SIG-M5 (cell line): ENCODE results near the gene SRSF8.

ENCODE experiments used
- DNase-seq: peaks from one replicate; lab custom pipeline; 2025; lab: John Stamatoyannopoulos, UW

The SRSF8 gene

DNA sequence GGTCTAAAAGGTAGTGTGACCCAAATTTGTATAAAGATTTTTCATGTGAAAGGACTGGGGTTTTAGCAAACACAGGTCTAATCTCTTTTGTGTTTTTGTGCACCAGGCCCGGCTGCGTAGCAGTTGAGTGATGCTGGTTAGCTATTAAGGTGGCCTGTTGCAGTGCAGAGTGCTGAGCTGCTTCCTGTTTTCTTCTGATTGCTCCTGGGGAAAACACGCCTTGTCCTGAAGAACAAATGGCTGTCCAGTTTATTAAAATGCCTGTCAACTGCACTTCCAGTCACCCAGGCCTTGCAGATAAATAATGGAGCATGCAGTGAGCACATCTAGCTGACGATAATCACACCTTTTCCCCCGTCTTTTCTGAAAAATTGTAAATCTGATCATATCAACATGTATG is 1.8 kb downstream of the SRSF8 start:
- peak; percentile 94 for DNase-seq

DNA sequence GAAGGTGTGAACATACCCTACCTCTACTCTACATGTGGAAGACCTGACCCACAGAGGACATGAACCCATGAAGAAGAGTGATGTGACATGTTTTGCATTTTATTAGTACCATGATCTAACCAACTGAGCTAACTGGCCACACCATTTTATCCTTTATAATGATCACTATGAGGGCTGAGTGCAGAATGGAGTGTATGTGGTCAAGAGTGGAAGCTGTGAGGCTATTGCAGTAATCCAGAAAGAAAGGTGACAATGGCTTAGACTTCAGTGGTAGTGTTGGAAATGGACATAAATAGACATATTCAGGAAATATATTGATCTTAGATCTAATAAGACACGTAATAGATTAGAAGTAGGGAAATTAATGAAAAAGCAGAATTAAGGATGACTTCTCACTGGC is 3.8 kb downstream of the SRSF8 start:
- DNase-seq = no peak

DNA sequence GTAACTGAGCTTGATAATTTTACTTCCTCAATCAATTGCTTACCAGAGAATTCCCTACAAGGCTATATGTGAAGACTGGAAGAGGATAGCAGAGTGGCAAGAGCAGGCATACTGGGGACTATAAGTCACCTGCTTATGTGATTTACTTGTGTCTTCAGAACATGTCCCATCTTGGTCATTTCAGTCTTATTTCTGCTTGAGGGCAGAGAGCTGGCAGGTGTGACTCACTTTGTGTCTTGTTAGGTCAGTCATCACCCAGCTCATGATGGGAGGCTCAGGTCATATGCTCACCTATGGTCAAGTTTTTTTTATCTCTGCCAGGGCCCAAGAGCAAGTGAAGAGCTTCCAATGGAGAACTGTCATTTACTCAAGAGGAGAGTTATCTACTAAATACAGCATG is 6.2 kb downstream of the SRSF8 start:
- DNase-seq = no peak

DNA sequence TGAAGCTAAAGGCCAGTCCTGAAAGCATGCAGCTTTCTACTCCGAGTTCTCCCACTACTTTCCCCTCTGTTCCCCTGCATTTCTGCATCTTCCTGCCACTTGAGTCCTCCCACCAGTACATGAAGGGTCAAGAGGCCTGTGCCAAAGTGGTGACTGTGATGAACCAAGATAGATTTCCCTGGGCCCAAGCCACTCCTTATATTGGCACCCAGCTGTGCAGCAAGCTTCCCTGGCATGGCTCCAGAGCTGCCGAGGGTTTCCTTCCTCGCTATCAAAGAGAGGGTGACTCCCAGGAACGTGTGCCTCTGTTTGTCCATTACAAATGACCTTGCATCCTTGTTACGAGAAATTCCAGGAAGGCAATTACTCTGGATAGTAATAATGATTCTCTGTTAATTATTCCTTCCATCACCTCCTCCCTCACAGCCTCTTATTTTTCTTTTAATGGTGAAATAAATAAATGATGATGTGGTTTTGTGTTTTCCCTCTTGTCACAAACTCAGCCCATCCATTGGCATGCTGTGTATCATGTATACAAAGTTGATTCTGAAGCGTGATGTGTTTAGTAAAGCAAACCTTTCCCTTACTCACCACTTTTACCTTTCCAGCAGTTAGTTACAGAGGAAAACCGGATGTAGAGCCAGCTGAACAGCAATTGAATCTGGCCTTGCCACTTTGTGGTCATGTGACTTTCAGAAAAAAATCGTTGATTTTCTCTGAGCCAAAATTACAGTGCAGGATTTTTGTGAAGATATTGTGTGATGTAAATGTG is 8.3 kb downstream of the SRSF8 start:
- no peak for DNase-seq

DNA sequence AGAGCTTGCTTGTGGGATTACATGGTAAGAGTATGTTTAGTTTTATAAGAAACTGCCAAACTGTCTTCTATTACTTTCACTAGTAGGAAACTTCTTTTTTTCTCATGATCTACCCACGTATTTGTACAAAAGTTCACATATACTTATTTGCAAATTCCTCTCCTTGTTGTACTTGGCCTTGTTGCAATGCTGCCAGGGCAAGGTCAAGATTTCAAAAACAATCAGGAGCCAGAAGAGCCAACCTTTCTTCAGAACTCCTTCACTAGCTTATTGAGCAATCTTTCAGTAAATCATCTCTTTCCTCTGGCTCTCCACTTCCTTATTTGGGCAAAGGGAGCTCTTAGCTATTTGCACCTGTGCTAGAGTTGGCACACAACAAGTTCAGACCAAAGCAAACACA is 9.7 kb downstream of the SRSF8 start:
- DNase-seq = no peak

DNA sequence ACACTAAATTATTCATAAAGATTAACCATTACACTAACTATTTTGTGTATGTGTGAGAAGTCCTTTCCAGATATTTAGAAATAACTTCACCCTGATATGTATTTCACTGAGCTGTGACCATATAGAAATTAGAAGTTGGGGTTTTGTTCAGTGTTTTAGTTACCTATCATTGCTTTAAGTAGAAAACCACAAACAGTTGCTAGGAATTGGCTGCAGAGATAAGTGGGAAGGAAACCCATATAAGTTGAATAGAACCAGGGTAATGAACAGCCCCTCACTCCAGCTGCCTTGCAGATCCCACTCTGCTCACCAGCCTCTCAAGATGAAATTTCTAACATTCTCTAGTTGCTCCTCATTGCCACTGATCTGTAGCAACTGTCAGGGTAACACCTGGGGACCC is 10.3 kb downstream of the SRSF8 start:
- no peak for DNase-seq

DNA sequence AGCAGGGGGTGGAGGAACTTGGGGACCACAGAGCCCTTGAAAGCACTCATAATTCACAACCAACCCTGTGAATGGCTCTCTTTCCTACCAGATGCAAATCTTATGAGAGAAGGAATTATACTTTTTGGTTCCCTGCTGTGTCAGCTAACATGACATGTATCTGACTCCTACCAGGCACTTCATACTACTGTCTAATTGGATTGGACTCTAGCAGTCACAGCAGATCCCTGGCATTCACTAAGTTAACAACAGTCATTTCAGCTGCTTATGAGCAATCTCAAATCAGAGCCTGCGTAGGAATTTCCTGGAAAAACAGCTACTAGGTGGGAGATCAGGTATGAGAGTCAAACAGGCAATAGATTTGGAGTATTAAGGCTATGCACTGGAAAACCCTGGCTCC is 11.8 kb downstream of the SRSF8 start:
- DNase-seq = no peak

DNA sequence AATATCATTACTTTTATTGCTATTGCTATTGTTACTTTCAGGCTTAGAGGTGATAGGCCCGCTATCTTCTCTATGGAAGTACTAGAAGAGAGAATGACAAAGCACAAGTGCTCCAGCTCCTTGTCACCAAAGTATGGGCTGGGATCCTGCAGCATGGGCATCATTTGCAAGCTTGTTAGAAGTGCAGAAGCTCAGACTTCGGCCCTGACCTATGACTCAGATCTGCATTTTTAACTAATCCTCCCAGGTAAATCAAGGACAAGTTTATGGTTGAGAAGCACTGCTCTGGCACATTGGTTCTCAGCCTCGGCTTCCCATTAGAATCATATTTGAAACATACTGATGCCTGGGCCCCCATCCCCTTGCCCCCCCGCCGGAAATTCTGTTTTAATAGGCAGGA is 14.3 kb downstream of the SRSF8 start:
- DNase-seq = no peak

DNA sequence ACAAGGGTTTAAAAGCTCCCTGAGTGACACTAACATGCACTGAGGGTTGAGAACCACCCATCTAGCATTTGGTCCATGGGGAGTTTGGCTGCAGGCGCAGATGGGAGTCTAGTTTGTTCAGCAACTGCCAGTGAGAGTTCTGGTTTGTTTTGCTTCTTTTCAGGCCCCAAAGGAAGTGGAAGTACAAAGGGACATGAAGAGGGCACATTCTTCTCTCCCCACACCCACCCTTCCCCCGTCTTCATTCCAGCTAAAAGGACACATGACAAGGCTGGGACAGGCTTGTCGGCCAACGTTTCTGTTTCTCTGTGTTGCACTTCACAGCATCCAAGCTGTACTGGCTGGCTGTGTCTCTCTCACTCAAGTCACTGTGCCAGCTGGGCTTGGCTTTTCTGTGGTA is 14.7 kb downstream of the SRSF8 start:
- no peak for DNase-seq

DNA sequence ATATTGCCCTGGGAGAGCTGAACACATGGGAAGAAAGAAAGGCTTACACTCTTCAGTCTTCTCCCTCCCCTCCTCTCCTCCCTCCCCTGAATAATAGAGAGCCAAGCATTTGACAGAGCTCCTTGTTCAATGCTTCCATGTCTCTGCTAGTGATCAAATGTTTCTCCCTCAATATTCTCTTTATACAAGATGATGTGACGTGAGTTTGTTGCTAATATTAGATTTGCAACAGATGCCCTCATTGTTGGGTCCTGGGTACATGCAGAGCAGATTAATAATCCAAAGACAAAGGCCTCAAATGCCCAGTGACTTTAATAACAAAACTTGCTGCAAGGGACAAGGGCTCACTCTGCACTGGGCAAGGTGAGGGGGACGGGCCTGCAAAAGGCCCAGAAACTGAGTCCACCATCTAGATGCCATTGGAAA is 15.9 kb downstream of the SRSF8 start:
- no peak for DNase-seq

DNA sequence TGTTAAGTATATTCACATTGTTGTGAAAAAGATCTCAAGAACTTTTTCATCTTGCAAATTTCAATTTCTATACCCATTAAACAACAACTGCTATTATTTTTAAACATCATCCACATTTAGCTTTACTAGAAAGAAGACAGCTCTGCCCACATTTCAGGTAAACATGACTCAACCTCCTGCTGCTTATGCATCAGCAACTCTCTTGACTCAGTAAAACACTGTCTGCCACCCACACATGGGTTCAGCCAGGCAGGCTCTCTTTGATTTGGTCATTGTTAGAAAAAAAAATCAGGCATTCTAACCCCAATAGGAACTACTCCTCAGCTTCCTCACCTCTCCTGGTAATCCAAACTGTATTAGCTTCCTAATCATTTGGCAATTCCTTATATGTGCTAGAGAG is 17.8 kb downstream of the SRSF8 start:
- no peak for DNase-seq

DNA sequence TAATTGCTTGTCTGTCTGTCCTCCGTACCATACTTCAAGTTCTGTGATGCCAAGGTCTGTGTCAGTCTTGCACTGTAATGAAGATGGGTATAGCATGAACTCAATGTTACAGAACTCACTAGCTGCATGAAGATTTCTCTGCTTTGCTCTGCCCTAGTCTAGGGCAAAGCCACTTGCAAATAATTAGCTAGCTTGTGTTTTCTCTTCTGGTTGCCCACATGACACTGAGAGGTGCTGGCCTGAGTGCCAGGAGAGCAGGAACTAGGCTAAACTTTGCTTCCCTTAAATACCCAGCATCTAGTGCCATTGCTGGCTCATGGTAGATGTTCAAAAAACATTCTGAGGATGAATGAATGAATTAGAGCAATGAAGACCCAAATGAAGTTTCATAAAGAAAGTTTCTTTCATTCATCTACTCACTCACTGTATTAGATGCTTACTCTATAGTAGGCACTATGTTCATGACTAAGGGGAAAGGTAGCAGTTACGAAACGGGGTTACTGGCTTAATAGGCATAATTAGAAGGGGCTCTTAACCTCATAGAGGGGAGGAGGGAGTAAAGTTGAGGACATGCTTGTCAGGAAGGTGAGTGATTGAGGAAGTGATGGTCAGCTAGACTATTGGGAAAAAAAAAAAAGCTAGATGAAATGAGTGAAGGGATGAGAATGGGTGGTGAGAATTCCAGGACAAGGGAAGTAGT is 18.5 kb downstream of the SRSF8 start:
- DNase-seq = no peak

DNA sequence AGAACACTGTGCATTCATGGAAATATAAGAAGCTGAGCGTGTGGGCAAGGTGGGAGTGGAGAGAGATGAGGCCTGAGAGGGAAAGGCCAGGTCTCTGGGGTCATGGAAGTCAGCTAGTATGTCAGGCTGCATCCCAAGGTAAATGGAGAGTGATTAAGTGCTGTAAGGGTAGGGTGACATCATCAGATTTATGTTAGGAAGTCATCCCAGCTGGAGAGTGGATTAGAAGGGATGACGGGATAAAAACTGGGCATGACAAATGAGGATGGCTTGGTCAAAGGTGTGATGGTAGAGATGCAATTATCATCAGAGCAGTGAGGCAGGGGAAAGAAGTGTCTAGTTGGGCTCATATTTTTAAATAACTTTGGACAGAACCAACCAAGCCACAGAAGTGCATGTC is 19.4 kb downstream of the SRSF8 start:
- no peak for DNase-seq

DNA sequence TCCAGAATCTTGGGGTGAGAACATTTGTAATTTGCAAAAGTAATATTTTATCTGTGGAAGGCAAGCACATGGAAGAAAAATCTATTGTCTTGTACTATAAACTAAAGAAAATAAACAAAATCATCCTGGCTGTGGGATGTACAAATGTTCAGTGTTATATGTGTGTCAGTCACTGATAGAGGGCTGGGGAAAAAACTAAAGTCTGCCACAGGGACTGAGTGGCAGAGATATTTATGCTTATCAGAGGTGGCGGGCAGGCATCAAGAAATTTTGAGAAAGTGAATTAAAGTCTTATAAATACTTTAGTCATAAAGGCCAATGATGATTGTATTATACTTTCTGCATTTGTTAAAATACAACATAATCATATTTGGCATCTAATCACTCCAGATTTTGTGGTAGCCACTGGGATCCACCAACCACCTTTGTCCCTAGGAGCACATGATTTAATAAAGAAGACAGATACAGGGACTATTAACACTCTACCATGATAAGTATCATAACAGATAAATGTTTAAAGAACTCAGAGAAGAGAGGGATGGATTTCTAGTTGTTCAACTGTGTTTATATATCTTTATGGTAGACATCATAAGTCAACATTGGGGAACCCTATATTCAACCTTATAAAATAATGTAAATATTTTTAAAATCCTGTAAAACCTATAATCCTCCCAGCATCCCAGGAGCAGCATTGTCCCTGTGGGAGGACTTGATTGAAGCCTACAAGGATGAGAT is 20.3 kb downstream of the SRSF8 start:
- DNase-seq = no peak

DNA sequence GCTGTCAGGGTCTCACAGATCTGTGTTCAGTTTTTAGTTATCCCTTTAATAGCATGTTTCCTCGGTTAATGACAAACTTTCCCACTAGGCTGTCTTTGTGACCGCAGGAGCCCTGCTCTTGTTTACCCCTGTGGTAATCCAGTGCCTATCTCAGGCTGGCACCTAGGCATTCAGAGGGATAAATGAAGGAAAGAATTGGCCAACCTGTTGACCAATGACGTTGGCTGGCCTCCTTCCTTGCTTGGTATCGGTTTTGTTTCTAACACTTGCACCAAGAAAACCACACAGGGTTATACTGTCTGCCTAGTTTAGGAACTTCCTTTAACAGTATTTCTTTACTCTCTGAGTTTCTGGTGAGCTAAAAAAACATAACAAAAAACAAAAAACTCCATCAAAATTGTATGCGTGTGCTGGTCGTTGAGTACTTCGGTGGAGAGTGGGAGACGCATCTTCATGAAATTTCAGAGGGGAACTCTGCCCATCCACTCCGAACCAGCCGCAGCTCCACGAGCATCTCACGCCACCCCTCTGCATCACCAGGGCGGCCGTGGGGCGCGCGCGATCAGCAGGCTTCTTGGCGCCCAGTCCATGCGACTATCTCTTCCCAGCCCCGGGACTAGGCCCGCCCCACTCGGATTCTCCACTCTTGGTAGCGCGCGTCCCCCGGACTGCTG is 22.4 kb downstream of the SRSF8 start:
- peak; percentile 9 for DNase-seq

DNA sequence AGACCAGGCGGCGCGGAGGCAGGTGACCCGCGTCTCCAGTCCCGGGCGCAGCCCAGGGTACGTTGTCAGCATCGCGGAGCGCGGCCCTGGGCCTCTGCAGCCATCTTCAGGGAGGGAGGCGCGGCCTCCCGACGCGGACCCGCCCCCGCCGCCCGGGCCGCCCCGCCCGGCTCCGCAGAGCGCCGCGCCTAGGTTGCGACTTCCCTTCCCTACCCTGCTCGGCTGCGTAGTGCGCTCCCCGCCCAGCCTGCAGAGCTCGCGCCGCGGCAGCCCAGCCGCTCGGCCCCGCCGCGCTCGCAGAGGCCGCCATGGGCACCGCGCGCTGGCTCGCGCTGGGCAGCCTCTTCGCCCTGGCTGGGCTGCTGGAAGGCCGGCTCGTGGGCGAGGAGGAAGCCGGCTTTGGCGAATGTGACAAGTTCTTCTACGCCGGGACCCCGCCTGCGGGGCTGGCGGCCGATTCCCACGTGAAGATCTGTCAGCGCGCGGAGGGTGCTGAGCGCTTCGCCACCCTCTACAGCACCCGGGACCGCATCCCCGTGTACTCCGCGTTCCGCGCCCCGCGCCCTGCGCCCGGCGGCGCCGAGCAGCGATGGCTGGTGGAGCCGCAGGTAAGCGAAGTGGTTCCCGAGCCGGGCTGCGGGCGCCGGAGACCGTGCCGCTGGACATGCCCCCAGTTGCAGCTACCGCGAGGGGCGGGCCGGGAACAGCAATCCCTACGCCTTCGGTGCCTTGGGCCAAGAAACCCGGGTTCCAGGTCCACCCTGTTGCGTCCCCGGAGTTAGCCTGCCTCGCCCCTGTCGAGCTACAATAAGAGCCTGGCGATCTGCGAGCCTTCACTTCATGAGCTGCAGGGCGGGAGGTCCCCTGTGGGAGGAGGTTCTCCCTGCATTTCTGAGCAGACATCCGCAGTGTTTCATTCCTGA is 23.2 kb downstream of the SRSF8 start, which contains the start of gene ENDOD1:
ENDOD1 (plus strand) TSS at position 227 of the 923 bp plus-strand sequence; CDS start at position 309, 82 bp downstream.
- DNase-seq = peak; percentile 48

DNA sequence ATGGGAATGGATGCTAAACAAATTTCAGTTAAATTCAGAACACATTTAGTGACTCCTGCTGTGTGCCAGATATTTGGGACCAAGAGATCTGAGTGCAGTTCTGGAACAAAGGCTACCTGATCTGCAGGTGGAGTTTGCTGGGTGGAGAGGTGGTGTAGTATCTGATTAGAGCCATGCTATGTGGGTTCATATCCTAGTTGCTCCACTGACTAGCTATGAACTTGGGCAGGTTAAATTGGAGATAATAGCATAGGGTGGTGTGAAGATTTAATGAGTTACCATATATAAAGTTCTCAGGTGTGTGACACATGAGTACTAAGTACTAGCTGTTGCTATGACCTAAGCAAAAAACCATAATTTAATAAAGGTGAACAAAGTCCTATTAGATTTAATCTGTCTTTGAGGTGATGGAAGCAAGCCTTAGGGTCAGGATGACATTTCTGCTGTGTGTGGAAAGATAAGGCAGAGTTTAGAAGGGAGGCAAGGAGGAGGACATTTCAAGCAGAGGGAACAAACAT is 25.0 kb downstream of the SRSF8 start:
- no peak for DNase-seq

DNA sequence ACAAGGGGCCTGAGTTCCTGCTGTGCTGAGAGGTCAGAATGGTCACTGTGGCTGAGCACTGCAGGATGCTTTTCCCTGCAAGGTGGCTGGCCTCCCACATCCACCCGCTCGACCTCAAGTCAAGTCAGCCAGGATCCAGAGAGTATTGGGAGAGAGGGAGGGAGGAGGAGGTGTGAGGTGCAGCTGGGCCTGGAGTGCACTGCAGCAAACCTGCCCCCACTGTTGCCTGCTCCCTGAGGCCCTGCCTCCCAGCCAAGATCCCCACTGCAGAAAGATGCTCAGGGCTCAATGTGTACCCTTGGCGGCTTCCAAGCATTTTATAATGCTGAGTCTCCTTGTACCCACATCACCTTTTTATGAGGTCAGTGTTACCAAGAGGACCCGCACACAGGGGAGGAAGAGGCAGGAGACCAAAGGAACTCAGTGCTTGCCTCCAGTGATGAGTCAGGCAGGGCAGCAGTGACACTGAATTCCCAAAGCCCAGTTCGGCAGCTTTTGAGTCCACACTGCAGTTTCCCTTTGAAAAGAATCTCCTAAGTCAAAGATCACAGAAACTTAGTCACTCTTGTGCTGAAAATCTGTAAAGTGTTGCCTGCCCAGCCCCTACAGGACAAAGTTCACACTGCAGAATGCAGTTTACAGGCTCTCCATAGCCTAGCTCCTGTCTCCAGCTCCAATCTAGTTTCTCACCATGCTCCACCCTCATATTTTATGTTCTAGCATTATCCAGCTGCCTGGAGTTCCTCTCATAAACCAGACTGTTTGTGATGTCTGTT is 26.0 kb downstream of the SRSF8 start:
- no peak for DNase-seq

DNA sequence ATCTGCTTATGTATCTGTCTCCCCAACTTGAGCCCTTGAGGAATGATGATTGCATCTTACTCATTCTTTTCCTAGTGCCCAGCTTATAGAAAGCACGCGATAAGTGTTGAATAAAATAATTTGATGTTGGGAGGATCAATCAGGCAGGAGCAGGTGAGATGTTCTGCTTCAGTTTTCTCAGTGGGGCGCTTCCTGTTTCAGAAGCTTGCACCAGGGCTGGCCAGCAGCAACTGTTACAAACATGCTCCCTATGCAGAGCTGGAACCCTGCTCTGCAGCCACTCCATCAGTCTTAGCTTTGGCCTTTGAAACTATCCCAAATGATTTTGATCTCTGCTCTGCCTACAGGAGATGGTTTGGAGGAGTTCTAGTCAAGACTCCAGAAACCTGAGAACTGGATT is 26.8 kb downstream of the SRSF8 start:
- no peak for DNase-seq
